Colonic mucosa (tissue), 4 donors: ENCODE data around the gene NFIA. TPM values are rescaled to one million over a fixed set of nuclear protein-coding genes. Genes with fewer than 3 reads are reported as not detected.

Experiments used
- DNase-seq: peaks from one replicate; pipeline ENCODE4 v3.0.0-alpha.2; 2020
- H3K27ac ChIP-seq: fragments of 200-600 bp; one replicate; pipeline ENCODE4 v1.8.0; 2021
- H3K27me3 ChIP-seq: fragments of 200-600 bp; one replicate; pipeline ENCODE4 v1.8.0; 2021
- H3K36me3 ChIP-seq: fragments of 200-600 bp; one replicate; pipeline ENCODE4 v1.8.0; 2021
- H3K4me1 ChIP-seq: fragments of 200-600 bp; one replicate; pipeline ENCODE4 v1.8.0; 2021; ENCODE audit warnings: mild to moderate bottlenecking
- H3K4me3 ChIP-seq: fragments of 200-600 bp; one replicate; pipeline ENCODE4 v1.8.0; 2021
- H3K9ac ChIP-seq, 2 donors: one replicate each; pipeline ENCODE4 v1.7.0; 2013; ENCODE audit warnings: control low read depth in 2 of 2, low read depth in 2 of 2, low read length in 2 of 2
- H3K9me3 ChIP-seq: fragments of 200-600 bp; one replicate; pipeline ENCODE4 v1.8.0; 2021
- intact Hi-C: fragments of 100-400 bp; cut with DNase I; formaldehyde crosslinking; loops from one replicate; pipeline ENCODE4 v1.14.1; 2022
- total RNA-seq, 2 donors: library from RNA; stranded (reverse); fragmentation: NEBNext Ultra II Directional in 1 of 2; extraction: Animal tissue kit (Norgen Biotek cat#: 25700) in 1 of 2; gene quantifications; one replicate each; pipeline ENCODE4 v1.2.1, GENCODE V29; 2021
- TF ChIP-seq, protein P1 (sequence below): fragments of 200-600 bp; IDR thresholded peaks from one replicate; pipeline ENCODE4 v1.8.0; 2022; ENCODE audit warnings: antibody characterized with exemption, mild to moderate bottlenecking
- donor health status: healthy.
- donor health status: DM: no; HTN: no; CAD: no.
- donor health status: DM: no; HTN: no; CAD: no.

The NFIA gene
- total RNA-seq, 2 donors from 2014 or later, result 36.0 to 44.2 TPM

DNA sequence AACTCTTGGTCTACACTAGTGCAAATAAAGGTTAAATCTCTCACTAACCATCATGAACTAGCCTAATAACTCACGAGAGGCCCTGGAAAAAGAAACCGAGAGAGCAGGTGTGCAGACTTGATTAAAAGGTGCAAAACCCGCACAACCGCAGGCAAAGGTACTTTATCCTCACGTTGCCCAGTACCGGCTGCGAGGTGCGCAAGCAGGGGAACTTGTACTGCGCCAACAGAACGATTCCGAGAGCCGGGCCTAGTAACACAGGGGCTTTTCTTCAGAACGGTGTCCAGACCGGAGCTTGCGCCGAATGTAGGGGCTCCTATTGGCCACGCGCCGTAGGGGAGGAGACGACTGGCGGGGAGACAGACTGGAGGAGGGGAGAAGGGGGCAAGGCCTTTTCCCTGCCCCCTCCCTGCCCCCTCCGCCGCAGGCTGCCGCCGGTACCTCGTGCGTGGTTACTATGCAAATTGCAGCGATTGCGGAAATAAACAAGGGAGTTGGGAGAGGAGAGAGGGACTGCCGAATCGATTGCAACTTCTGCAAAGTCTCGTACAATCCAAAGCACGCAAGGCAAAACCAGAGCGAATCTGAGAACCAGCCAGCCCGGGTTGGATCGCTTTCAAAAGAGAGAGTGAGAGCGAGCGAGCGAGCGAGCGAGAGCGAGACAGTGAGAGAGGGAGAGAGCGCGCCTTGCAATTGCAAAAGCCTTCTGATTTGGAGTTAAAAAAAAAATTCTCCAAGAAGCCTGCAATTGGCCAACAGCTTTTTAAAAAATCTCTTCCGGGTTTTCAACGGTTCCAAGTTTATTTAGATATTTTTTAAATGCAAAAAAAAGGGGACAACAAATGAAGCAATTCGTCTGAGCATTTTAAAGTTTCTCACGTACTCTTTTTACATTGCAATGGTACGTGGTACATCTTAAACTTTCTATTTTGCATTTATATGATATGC is 5.4 kb upstream of the NFIA start:
- TF ChIP-seq, protein P1, sequence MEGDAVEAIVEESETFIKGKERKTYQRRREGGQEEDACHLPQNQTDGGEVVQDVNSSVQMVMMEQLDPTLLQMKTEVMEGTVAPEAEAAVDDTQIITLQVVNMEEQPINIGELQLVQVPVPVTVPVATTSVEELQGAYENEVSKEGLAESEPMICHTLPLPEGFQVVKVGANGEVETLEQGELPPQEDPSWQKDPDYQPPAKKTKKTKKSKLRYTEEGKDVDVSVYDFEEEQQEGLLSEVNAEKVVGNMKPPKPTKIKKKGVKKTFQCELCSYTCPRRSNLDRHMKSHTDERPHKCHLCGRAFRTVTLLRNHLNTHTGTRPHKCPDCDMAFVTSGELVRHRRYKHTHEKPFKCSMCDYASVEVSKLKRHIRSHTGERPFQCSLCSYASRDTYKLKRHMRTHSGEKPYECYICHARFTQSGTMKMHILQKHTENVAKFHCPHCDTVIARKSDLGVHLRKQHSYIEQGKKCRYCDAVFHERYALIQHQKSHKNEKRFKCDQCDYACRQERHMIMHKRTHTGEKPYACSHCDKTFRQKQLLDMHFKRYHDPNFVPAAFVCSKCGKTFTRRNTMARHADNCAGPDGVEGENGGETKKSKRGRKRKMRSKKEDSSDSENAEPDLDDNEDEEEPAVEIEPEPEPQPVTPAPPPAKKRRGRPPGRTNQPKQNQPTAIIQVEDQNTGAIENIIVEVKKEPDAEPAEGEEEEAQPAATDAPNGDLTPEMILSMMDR, result no peak
- peak overlapping the region; percentile 41 for H3K4me3 ChIP-seq
- no peaks in the 10 kb centered on the region for H3K36me3 ChIP-seq
- intact Hi-C loops, result no loop called here
- H3K27me3 ChIP-seq, result no peaks in the 10 kb centered on the region
- peak; percentile 92 for DNase-seq
- H3K9me3 ChIP-seq, result no peaks in the 10 kb centered on the region
- H3K9ac ChIP-seq, result peak overlapping the region; percentile 64 to 82
- H3K4me1 ChIP-seq, result peaks cover 15% of the 10 kb centered on the region
- H3K27ac ChIP-seq, result peak overlapping the region; percentile 79

DNA sequence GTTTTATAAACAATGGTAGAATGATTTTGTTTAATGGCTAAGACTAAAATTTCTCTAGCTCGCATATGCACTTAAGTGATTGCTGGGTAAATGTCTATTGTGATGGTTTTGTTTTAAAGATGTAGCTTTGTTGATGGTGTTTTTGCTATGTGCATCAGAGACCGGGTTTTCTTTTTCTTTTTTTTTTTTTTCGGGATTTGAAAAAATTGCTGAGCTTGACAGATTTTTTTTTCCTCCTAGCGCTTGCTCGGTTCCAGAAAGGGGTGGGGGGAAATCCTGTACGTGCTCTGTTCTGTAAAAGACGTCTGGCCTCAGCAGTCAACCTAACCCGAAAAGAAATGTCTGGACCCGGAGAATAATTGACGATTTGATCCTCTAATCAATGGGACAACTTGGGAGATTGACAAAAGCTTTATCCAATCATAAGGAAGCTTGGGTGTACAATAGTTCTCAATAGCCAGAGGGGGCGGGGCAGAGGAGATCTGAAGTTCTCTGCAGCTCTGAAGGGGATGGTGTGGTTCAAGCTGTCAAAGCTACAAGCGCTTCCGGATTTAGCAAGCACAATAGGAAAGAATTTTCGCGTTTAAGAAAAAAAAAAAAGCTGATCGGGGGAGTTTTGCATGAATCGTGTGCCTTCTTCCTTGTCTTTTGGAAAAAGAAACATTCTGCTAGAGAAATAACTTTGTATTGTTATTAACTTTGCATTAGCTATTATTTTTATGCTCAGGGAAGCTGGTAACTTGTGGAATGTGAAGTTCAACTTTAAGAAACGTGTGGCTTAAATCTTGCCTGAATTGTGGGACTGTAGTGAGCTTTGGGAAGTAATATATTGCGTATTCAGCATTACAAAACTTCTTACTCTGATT is 4.5 kb upstream of the NFIA start:
- peaks cover 15% of the 10 kb centered on the region for H3K4me1 ChIP-seq
- H3K9me3 ChIP-seq, result no peaks in the 10 kb centered on the region
- TF ChIP-seq, protein P1, result no peak
- peak; percentile 96 for DNase-seq
- H3K4me3 ChIP-seq, result peak overlapping the region; percentile 41
- peak overlapping the region in 1 of 2 donors; percentile 82 for H3K9ac ChIP-seq
- no peaks in the 10 kb centered on the region for H3K36me3 ChIP-seq
- H3K27ac ChIP-seq, result peak overlapping the region; percentile 79
- H3K27me3 ChIP-seq, result no peaks in the 10 kb centered on the region
- intact Hi-C loops, result no loop called here

DNA sequence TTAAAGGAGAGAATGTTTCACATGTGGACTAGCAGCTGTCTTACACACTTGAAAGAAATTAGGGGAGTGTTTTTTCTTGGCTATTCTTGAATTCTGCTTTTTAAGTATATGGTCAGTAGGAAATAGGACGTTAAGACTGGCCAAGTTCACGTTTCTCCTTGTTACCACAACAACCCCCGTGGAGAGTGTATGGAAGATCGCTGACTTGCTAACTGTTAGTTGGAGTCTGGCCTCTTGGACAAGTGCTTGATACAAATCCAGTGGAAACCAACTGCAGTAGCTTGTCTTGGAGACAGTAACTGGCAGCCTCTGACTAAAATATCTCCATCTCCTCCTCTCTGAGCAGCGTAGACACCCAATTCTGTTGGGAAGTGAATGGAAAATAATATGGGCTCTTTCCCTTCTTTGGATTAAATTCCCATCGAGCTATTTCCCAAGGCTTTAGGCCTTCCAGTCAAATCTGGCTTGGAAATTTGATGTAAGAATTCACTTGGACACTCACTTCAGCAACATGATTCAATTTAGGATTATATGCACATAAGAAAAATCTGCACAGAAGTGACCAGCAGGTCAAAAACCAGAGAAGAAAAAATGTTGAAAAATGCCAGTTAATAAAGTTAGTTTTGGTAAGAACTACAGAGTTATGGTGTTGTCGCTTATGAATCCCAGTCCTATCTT is 3.6 kb upstream of the NFIA start:
- H3K27me3 ChIP-seq, result no peaks in the 10 kb centered on the region
- no peaks in the 10 kb centered on the region for H3K36me3 ChIP-seq
- intact Hi-C loops, result no loop called here
- TF ChIP-seq, protein P1, result no peak
- peaks cover 15% of the 10 kb centered on the region for H3K4me1 ChIP-seq
- peak overlapping the region; percentile 79 for H3K27ac ChIP-seq
- H3K9me3 ChIP-seq, result no peaks in the 10 kb centered on the region
- no peak for DNase-seq
- no peak overlapping the region for H3K4me3 ChIP-seq
- peak overlapping the region in 1 of 2 donors; percentile 82 for H3K9ac ChIP-seq

DNA sequence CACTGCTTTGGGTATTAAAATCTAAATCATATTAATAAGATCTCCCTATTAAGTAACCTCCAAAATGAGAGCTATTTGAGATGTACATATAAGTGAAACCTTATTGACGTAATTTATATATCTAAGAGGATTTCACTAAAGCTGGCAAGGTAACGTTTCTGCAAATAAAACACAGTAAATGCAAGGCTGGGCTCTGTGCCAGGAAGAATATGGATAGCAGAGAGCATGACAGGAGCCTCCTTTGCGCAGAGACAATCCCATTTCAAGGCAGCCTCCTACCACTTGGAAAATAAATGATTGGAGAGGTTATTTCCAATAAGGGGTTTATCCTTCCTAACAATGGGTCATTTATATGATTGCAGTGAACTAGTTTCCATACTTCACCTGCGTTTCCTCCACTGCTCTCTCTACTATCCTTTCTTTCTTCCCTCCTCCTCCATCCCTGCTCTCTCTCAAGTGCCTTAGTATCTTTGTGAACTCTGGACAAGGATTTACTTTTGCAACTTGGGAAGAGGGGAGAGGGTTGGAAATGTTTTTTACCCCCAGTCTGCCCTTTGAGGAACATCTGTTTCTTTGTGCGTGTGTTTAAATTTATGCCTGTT is 3.0 kb upstream of the NFIA start:
- no peaks in the 10 kb centered on the region for H3K9me3 ChIP-seq
- H3K27ac ChIP-seq, result peak overlapping the region; percentile 79
- TF ChIP-seq, protein P1, result no peak
- intact Hi-C loops, result no loop called here
- H3K4me1 ChIP-seq, result peaks cover 15% of the 10 kb centered on the region
- peak overlapping the region in 1 of 2 donors; percentile 81 for H3K9ac ChIP-seq
- DNase-seq, result peak; percentile 87
- no peaks in the 10 kb centered on the region for H3K36me3 ChIP-seq
- no peak overlapping the region for H3K4me3 ChIP-seq
- H3K27me3 ChIP-seq, result no peaks in the 10 kb centered on the region
